GM18907 (cell line): ENCODE measurements around the gene NCOA3.

Experiments used
- ATAC-seq: cut with Tn5 transposase; IDR thresholded peaks from one replicate; pipeline ENCODE4 v1.9.1; 2021; ENCODE audit warnings: mild to moderate bottlenecking, moderate library complexity; ENCODE audit not compliant: unreplicated experiment

NCOA3 gene

GRCh38 chr20:47623206-47623605 is 121.5 kb downstream of the NCOA3 start:
- no peak for ATAC-seq

- ATAC-seq, result no peak
These were observed 125.9 kb downstream of the NCOA3 start for GRCh38 chr20:47627540-47627939.

GRCh38 chr20:47629907-47630306 is 128.2 kb downstream of the NCOA3 start:
- ATAC-seq, result no peak

- no peak for ATAC-seq
These were observed 129.4 kb downstream of the NCOA3 start for GRCh38 chr20:47631078-47631477.

DNA sequence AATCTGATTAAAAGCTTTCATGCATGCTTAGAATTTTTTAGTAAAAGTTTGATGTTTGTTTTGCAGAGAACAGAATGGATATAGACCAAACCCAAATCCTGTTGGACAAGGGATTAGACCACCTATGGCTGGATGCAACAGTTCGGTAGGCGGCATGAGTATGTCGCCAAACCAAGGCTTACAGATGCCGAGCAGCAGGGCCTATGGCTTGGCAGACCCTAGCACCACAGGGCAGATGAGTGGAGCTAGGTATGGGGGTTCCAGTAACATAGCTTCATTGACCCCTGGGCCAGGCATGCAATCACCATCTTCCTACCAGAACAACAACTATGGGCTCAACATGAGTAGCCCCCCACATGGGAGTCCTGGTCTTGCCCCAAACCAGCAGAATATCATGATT is 133.6 kb downstream of the NCOA3 start:
- ATAC-seq, result no peak

DNA sequence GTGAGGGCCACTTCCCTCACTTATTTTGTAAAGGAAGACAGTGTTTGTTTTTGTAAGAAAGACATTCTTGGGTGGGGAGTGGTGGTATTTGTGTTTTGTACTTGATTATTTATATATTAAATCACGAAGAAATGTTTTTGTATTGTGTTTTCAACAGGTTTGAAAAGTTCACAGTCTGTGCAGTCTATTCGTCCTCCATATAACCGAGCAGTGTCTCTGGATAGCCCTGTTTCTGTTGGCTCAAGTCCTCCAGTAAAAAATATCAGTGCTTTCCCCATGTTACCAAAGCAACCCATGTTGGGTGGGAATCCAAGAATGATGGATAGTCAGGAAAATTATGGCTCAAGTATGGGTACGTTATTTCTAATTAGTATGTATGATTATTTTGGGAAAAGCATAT is 137.2 kb downstream of the NCOA3 start:
- no peak for ATAC-seq

- ATAC-seq, result no peak
These were observed 140.4 kb downstream of the NCOA3 start for GRCh38 chr20:47642118-47642517.

- ATAC-seq, result no peak
These were observed 140.9 kb downstream of the NCOA3 start for GRCh38 chr20:47642624-47643023.

DNA sequence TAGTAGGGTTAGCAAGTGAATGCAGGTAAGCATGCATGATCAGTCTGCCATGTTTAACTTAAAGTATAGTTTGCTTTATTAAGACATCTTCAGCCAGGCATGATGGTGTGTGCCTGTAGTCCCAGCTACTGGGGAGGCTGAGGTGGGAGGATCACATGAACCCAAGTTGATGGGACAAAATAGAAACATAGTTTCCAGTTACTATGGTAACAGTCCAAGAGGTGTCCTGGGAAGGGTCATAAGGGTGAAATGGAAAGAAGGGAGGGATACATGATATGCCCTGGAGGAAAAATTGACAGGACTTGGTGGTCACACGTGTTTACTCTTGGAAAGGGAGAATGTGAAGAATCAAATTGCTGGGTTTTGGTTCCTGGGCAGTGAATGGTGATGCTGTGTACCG is 143.9 kb downstream of the NCOA3 start:
- ATAC-seq, result no peak

GRCh38 chr20:47647994-47648393 is 146.3 kb downstream of the NCOA3 start:
- ATAC-seq, result no peak

DNA sequence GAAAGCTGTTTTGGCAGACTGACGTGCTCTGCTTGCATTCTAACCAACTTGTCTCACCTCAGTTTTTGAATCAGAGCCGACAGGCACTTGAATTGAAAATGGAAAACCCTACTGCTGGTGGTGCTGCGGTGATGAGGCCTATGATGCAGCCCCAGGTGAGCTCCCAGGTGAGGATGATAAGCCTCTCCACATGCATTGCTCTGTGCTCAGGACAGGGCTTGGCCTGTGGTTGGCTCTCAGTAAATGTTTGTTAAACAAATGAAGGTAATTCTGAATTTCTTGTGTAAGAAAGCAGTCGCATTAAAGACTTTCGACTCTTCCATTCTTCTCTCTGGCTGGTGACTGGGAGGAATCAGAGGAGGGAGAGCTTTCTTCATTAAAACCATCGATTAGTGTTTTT is 147.3 kb downstream of the NCOA3 start:
- ATAC-seq, result no peak

DNA sequence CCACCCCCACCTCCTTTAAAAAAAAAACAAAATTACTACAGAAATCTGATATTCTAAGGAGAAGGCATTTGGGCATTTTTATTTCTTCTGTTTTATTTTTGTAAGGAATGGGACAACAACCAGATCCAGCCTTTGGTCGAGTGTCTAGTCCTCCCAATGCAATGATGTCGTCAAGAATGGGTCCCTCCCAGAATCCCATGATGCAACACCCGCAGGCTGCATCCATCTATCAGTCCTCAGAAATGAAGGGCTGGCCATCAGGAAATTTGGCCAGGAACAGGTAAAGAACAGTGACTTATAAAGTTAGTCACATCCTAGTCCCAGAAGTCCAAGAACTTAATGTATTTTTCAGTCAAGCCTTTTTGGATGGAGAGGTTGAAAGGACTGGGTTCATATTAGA is 150.6 kb downstream of the NCOA3 start:
- ATAC-seq, result no peak

GRCh38 chr20:47652794-47653193 is 151.1 kb downstream of the NCOA3 start:
- ATAC-seq, result no peak

DNA sequence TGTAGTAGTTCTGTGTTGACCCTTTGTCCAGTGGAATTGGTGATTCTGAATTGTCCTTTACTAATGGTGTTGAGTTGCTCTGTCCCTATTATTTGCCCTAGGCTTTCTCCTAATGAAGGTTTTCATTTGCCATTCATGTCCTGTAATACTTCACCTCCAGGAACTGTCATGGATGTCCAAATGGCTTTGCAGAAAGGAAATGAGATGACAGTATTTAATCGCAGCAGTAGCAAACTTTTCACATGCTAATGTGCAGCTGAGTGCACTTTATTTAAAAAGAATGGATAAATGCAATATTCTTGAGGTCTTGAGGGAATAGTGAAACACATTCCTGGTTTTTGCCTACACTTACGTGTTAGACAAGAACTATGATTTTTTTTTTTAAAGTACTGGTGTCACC is 152.2 kb downstream of the NCOA3 start:
- ATAC-seq, result no peak

DNA sequence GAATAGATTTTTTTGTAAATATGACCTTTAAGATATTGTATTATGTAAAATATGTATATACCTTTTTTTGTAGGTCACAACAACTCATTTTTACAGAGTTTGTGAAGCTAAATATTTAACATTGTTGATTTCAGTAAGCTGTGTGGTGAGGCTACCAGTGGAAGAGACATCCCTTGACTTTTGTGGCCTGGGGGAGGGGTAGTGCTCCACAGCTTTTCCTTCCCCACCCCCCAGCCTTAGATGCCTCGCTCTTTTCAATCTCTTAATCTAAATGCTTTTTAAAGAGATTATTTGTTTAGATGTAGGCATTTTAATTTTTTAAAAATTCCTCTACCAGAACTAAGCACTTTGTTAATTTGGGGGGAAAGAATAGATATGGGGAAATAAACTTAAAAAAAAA is 152.7 kb downstream of the NCOA3 start:
- ATAC-seq, result no peak

GRCh38 chr20:47655635-47656034 is 153.9 kb downstream of the NCOA3 start:
- no peak for ATAC-seq

GRCh38 chr20:47656318-47656717 is 154.6 kb downstream of the NCOA3 start:
- no peak for ATAC-seq

- ATAC-seq, result no peak
These were observed 158.4 kb downstream of the NCOA3 start for GRCh38 chr20:47659904-47660601.

DNA sequence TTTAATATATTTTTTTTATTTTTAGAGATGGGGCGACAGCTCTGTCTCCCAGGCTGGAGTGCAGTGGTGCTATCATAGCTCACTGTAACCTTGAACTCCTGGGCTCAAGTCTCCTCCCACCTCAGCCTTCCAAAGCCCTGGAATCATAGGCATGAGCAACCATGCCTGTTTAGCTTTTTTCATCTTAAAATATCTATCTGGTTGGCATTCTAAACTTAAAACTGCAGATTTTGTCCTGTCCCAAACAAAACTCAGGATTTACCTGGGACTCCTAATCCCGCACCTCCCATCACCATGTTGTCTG is 158.9 kb downstream of the NCOA3 start:
- no peak for ATAC-seq

DNA sequence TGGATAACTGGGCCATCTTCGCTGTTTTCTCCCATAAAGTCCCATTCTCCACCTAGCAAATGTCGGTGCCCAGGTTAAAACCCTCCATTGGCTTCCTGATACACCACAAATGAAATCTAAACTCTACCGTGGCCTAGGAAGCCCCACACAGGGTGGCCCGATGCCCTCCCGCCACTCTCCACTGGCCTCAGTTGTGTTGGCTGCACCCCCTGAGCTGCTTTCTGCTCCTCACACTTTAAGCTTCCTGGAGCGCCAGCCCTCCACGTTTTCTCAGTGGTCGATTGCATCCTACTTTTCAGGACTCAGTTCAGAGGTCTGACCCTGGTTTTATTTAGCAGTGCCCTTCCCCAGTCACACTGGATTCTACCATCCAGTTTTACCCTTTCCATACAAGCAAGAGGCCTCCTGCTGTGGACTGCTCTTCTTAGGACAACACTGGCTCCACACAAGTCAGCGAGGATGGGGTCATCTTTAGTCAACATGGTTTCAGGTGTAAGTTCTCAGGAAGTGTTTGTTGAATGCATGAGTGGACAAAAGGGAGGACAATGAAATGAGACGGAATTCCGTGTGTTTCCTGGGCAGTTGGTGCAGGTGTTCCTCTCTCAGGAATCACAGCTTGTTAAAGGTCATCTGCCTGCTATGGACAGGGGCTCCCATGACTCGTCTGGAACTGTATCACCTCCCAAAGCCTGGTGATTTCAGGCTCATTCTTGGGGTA is 159.5 kb downstream of the NCOA3 start:
- ATAC-seq, result no peak

GRCh38 chr20:47661714-47662113 is 160.0 kb downstream of the NCOA3 start:
- ATAC-seq, result no peak

DNA sequence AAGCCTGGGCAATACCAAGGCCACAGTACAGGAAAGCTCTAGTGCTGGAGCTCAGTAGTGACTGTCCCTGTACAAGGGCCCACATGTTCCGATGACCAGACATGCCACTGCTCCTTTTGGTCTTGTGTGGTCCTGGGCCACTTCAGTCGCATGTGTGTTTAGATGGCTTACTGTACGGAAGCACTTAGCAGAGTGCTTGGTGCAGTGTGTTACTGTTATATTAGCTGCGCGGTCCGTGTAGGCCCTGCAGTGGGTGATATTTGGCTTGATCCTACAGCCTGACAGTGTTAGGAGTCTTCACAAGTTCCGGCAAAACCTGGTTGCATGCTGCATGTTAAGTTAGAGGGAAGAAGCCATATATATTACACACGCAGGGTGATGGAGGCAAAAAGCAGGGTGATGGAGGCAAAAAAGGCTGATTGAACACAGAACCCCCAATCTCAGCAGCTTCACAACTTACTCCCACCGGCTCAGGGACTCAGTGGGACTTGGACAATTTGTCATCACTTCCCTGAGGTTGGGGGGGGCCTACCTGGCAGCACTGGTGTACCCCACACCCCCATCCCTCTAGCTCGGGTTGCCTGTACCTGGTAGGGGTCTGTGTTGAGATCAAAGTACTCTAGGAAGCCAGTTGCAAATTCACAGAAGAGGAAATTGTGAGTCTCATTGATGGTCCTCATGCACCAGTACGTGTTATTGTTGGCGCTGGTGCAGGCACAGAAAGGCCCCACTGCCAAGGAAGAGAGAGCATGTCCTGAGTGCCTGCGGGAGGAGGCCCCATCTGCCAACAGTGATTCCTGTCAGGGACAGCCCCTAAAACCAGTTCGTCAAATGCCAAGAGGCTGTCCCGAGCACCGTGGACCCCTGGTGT is 161.0 kb downstream of the NCOA3 start:
- ATAC-seq, result no peak
